Endothelial cell of umbilical vein (primary cell): ENCODE data around the gene TMEM229B. TPM values are rescaled to one million over a fixed set of nuclear protein-coding genes. Genes with fewer than 3 reads are reported as not detected.

Experiments
- BruUV-seq: library from RNA; stranded (reverse); fragments of 400-500 nt; replicated peaks from 2 replicates; lab custom pipeline; 2021; lab: Mats Ljungman, UMichigan
- CTCF ChIA-PET: fragments of 300-600, 350-600 bp; sonication (Branson Sonifier 250); formaldehyde crosslinking; loops from one replicate; lab custom pipeline; 2021; ENCODE audit warnings: antibody characterized with exemption, inconsistent platforms; lab: Charles Lee
- POLR2A ChIA-PET: fragments of 300-600, 350-600 bp; sonication (Branson Sonifier 250); formaldehyde crosslinking; loops from one replicate; lab custom pipeline; 2021; ENCODE audit warnings: antibody characterized with exemption, inconsistent platforms; lab: Charles Lee
- DNase-seq: peaks from one replicate; pipeline ENCODE4 v3.0.0-alpha.2; 2011; ENCODE audit warnings: low read depth, low spot score
- FAIRE-seq: peaks from 2 replicates; lab custom pipeline; 2011; peaks lifted over from hg19 to GRCh38; lab: Jason Lieb, UNC
- H2AFZ ChIP-seq: 2 replicates; pipeline ENCODE4 v1.6.0; 2012; ENCODE audit warnings: low read depth, low read length, control low read depth, inconsistent platforms
- H3K27ac ChIP-seq: 2 replicates; pipeline ENCODE4 v1.5.1; 2011; ENCODE audit warnings: low read depth, mild to moderate bottlenecking, control low read depth, low read length, moderate library complexity; ENCODE audit not compliant: insufficient read depth
- H3K27me3 ChIP-seq, 2 experiments: 2 replicates each; pipeline versions ENCODE4 v1.6.0 to v1.6.1; 2011; ENCODE audit warnings: low read length in 2 of 2, mixed read lengths in 1 of 2; ENCODE audit not compliant: control insufficient read depth in 2 of 2, insufficient read depth in 2 of 2
- H3K36me3 ChIP-seq, 2 experiments: 2 replicates in 1 of 2; 3 replicates in 1 of 2; pipeline ENCODE4 v1.5.1; 2011; ENCODE audit warnings: low read length in 2 of 2, mild to moderate bottlenecking in 1 of 2, moderate library complexity in 1 of 2; ENCODE audit not compliant: control insufficient read depth in 2 of 2, insufficient read depth in 2 of 2; ENCODE audit errors: extremely low read depth in 1 of 2
- H3K4me1 ChIP-seq: 3 replicates; pipeline ENCODE4 v1.5.1; 2011; ENCODE audit warnings: mild to moderate bottlenecking, low read length; ENCODE audit not compliant: control insufficient read depth, insufficient read depth; ENCODE audit errors: extremely low read depth
- H3K4me2 ChIP-seq: 2 replicates; pipeline ENCODE4 v1.6.1; 2011; ENCODE audit warnings: low read length, control low read depth, mixed read lengths; ENCODE audit not compliant: insufficient read depth
- H3K4me3 ChIP-seq, 3 experiments: fragments of 200-600 bp in 1 of 3; sonication (generic), shearing (Covaris generic) in 1 of 3; replicated peaks in 1 of 3; 2 replicates each; pipeline ENCODE4 v1.5.1; 2011 to 2016; ENCODE audit warnings: control low read depth in 3 of 3, low read length in 3 of 3, mild to moderate bottlenecking in 2 of 3, inconsistent platforms in 1 of 3, low read depth in 1 of 3, moderate library complexity in 1 of 3; ENCODE audit not compliant: insufficient read depth in 1 of 3
- H3K79me2 ChIP-seq: 2 replicates; pipeline ENCODE4 v1.6.0; 2012; ENCODE audit warnings: low read length, inconsistent platforms; ENCODE audit not compliant: control insufficient read depth, insufficient read depth
- H3K9ac ChIP-seq: replicated peaks from 2 replicates; pipeline ENCODE3; 2011; ENCODE audit warnings: low read length, control low read depth; ENCODE audit not compliant: insufficient read depth; ENCODE audit errors: extremely low read depth
- H3K9me1 ChIP-seq: replicated peaks from 3 replicates; pipeline ENCODE4 v1.6.0; 2011; ENCODE audit warnings: mild to moderate bottlenecking, low read length; ENCODE audit not compliant: control insufficient read depth, insufficient read depth; ENCODE audit errors: extremely low read depth
- H3K9me3 ChIP-seq: replicated peaks from 2 replicates; pipeline ENCODE4 v1.5.1; 2012; ENCODE audit warnings: low read length, inconsistent platforms; ENCODE audit not compliant: control insufficient read depth, insufficient read depth
- H4K20me1 ChIP-seq: replicated peaks from 2 replicates; pipeline ENCODE3; 2011; ENCODE audit warnings: mild to moderate bottlenecking, low read length; ENCODE audit not compliant: control insufficient read depth, insufficient read depth; ENCODE audit errors: extremely low read depth
- CTCF ChIP-seq, 2 donors: IDR thresholded peaks; 1 replicate in 1 of 2; 2 replicates in 1 of 2; pipeline ENCODE4 v1.5.1; 2011; ENCODE audit warnings: low read length in 2 of 2, mild to moderate bottlenecking in 2 of 2, moderate library complexity in 2 of 2, control low read depth in 1 of 2, inconsistent platforms in 1 of 2, low read depth in 1 of 2; ENCODE audit not compliant: insufficient read depth in 1 of 2; ENCODE audit errors: extremely low read depth in 1 of 2
- EZH2 ChIP-seq: IDR thresholded peaks from 2 replicates; pipeline ENCODE4 v1.6.1; 2012; ENCODE audit warnings: borderline replicate concordance, low read depth, mild to moderate bottlenecking, moderate library complexity, low read length, inconsistent platforms; ENCODE audit not compliant: severe bottlenecking
- FOS ChIP-seq: IDR thresholded peaks from 2 replicates; pipeline ENCODE4 v1.6.1; 2011; ENCODE audit warnings: mild to moderate bottlenecking, low read length, moderate library complexity, borderline replicate concordance; ENCODE audit not compliant: insufficient read depth
- GATA2 ChIP-seq: IDR thresholded peaks from 2 replicates; pipeline ENCODE4 v1.7.0; 2011; ENCODE audit warnings: low read depth, mild to moderate bottlenecking, moderate library complexity, mixed read lengths, low read length; ENCODE audit not compliant: insufficient read length, insufficient read depth
- MAX ChIP-seq: IDR thresholded peaks from 2 replicates; pipeline ENCODE4 v1.6.1; 2011; ENCODE audit not compliant: insufficient read depth, insufficient read length
- MYC ChIP-seq: IDR thresholded peaks from one replicate; pipeline ENCODE4 v1.6.1; 2011; ENCODE audit warnings: mild to moderate bottlenecking, low read depth, low read length
- POLR2A ChIP-seq: IDR thresholded peaks from 2 replicates; pipeline ENCODE4 v1.6.1; 2012; ENCODE audit warnings: low read depth, mild to moderate bottlenecking, control low read depth, low read length
- POLR2AphosphoS5 ChIP-seq: IDR thresholded peaks from 2 replicates; pipeline ENCODE4 v1.6.1; 2012; ENCODE audit warnings: low read depth, mild to moderate bottlenecking, control low read depth, low read length, moderate library complexity; ENCODE audit not compliant: insufficient read depth
- dilution Hi-C: fragments of 300-500 bp; cut with MboI; formaldehyde crosslinking; loops from one replicate; pipeline ENCODE4 v1.15.0; 2019; ENCODE audit warnings: low sequenced_read_pairs; ENCODE audit not compliant: extremely low pct_ligation_motif_present
- intact Hi-C: fragments of 100-400 bp; cut with micrococcal nuclease; formaldehyde crosslinking; loops from one replicate; pipeline ENCODE4 v1.10.0; 2022
- polyA plus RNA-seq, 4 experiments: library from polyadenylated mRNA; depleted of rRNA in 3 of 4; stranded (reverse) in 3 of 4; unstranded in 1 of 4; fragments of >200 nt; gene quantifications; 2 replicates each; pipeline versions ENCODE4 v1.2.1 to v1.2.3, GENCODE V29; 2011 to 2012; ENCODE audit warnings: missing spikeins in 1 of 4
- total RNA-seq: library from RNA; stranded (reverse); gene quantifications from 2 replicates; pipeline ENCODE4 v1.2.3, GENCODE V29; 2021

TMEM229B gene
- total and polyA plus RNA-seq, 2 donors (not counting 3 experiments of a cell fraction or from before 2014, with no cell fraction given), result 0.03 TPM; not detected in 1

- Histone ChIP-seq H3K4me2 (peak within 1 kb of the TSS; percentile 25), H3K9me1 (no peaks in the 10 kb centered on the region), H3K27me3 (peaks cover 18 to 32% of the 10 kb centered on the region in 2 experiments), H3K27ac (no peak within 1 kb of the TSS), H3K9ac (peak within 1 kb of the TSS; percentile 30), H4K20me1 (no peaks in the 10 kb centered on the region), H3K9me3 (no peaks in the 10 kb centered on the region), H3K79me2 (no peaks in the 10 kb centered on the region), H3K4me3 (peak within 1 kb of the TSS; percentile 6 to 53 (median 29)), H2AFZ (peak within 1 kb of the TSS; percentile 56), H3K4me1 (peaks cover 2% of the 10 kb centered on the region), H3K36me3 (no peaks in the 10 kb centered on the region)
- ChIA-PET POLR2A (no interaction called here), CTCF (interaction anchor here (1.1 to 2.9 kb wide), 5 partner anchors 11 to 106 kb away, joined by 4 to 25 read pairs (median 5); no protein-coding TSS in a partner anchor)
- DNase-seq (peak; percentile 55), FAIRE-seq (peak; percentile 79)
- dilution Hi-C loops (no loop called here), intact Hi-C loops (loop anchor here (2.0 kb wide), 1 partner anchor 106 kb away; no protein-coding TSS in a partner anchor)
- TF ChIP-seq CTCF (IDR thresholded peaks at IDR 0.05; ENCODE audit: extremely low read depth in 1 of 2, insufficient read depth in 1 of 2, low read depth in 1 of 2, low read length in 2 of 2), result no peak
- TF ChIP-seq FOS, result no peak
- TF ChIP-seq POLR2AphosphoS5, result no peak
- no peak for TF ChIP-seq MAX
- peak; percentile 52 for TF ChIP-seq EZH2
- no peak for TF ChIP-seq MYC
- no peak for TF ChIP-seq POLR2A
- no peak for TF ChIP-seq GATA2
- BruUV-seq, result no TSS peak
Observed at GRCh38 chr14:67532998-67533753, 44.7 kb upstream of the TMEM229B start, which contains the start of gene PLEKHH1. TSS of gene PLEKHH1 (plus strand) at chr14:67533290. CDS start at chr14:67541868, 8,578 bp downstream.
